HFFc6 (cell line): Measurements from ENCODE around the gene RPS6KL1. TPM values are rescaled to one million over a fixed set of nuclear protein-coding genes. Genes with fewer than 3 reads are reported as not detected.

ENCODE experiments used
- DNase-seq: peaks from one replicate; pipeline ENCODE4 v3.0.0-alpha.2; 2018
- H3K27ac Mint-ChIP-seq: 2 replicates; pipeline ENCODE4 v1.8.0; 2020; ENCODE audit warnings: mild to moderate bottlenecking, mixed read lengths
- H3K27me3 Mint-ChIP-seq: 2 replicates; pipeline ENCODE4 v1.8.0; 2021; ENCODE audit warnings: mild to moderate bottlenecking, moderate library complexity, mixed read lengths; ENCODE audit not compliant: insufficient read depth
- H3K36me3 Mint-ChIP-seq: 2 replicates; pipeline ENCODE4 v1.8.0; 2021; ENCODE audit warnings: low read depth, mixed read lengths
- H3K4me1 Mint-ChIP-seq: 2 replicates; pipeline ENCODE4 v1.8.0; 2020; ENCODE audit warnings: low read depth, mixed read lengths
- H3K4me3 Mint-ChIP-seq: 2 replicates; pipeline ENCODE4 v1.8.0; 2020; ENCODE audit warnings: mild to moderate bottlenecking, moderate library complexity, mixed read lengths
- H3K9me3 Mint-ChIP-seq: 2 replicates; pipeline ENCODE4 v1.8.0; 2020; ENCODE audit warnings: mild to moderate bottlenecking, mixed read lengths
- total RNA-seq, 6 experiments: library from RNA; stranded (reverse); fragmentation: NEBNext Ultra II Directional; extraction: Animal tissue kit (Norgen Biotek cat#: 25700); gene quantifications; 2 replicates in 1 of 6; 3 replicates in 5 of 6; pipeline ENCODE4 v1.2.3, GENCODE V29; 2021
- TF ChIP-seq, protein P1 (sequence below): fragments of 200-600 bp; sonication (generic); IDR thresholded peaks from 2 replicates; pipeline ENCODE4 v1.5.0; 2021; ENCODE audit warnings: antibody characterized with exemption, mild to moderate bottlenecking

The RPS6KL1 gene
- total RNA-seq, 6 experiments from 2014 or later, result 0.78 to 1.1 (median 1.0) TPM

DNA sequence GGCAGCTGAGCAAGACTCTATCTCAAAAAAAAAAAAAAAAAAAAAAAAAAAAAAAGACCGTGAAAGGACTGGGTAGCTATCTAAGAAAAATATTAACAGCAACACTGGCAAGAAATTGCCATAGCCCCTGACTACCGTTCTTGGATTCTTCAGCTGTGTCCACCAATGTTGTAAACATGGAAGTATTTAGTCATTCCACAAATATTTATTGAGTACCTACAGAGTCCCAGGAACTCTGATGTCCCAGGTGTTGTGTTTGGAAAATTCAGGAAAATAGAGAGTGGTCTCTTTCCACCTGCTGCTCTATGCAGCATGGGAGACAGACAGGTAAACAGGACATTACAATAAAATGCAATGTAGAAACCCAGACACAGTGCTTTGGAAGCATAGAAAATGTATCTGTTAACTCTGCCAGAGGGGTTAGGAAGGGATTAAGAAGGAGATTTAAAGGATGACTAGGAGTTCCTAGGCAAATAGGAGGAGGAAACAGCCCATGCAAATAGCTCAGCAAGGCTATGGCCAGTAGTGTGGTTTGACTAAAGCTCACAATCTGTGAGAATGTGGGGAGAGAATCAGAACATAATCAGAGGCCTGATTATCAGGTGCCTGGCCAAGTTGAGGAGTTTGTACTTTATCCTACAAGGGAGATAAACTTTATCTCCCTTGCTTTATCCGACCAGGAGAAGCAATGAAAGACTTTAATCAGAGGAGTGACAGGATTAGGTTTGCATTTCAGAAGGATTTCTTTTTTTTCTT is 43.5 kb downstream of the RPS6KL1 start:
- no peak overlapping the region for H3K4me3 Mint-ChIP-seq
- DNase-seq, result no peak
- TF ChIP-seq, protein P1, sequence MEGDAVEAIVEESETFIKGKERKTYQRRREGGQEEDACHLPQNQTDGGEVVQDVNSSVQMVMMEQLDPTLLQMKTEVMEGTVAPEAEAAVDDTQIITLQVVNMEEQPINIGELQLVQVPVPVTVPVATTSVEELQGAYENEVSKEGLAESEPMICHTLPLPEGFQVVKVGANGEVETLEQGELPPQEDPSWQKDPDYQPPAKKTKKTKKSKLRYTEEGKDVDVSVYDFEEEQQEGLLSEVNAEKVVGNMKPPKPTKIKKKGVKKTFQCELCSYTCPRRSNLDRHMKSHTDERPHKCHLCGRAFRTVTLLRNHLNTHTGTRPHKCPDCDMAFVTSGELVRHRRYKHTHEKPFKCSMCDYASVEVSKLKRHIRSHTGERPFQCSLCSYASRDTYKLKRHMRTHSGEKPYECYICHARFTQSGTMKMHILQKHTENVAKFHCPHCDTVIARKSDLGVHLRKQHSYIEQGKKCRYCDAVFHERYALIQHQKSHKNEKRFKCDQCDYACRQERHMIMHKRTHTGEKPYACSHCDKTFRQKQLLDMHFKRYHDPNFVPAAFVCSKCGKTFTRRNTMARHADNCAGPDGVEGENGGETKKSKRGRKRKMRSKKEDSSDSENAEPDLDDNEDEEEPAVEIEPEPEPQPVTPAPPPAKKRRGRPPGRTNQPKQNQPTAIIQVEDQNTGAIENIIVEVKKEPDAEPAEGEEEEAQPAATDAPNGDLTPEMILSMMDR, result no peak

DNA sequence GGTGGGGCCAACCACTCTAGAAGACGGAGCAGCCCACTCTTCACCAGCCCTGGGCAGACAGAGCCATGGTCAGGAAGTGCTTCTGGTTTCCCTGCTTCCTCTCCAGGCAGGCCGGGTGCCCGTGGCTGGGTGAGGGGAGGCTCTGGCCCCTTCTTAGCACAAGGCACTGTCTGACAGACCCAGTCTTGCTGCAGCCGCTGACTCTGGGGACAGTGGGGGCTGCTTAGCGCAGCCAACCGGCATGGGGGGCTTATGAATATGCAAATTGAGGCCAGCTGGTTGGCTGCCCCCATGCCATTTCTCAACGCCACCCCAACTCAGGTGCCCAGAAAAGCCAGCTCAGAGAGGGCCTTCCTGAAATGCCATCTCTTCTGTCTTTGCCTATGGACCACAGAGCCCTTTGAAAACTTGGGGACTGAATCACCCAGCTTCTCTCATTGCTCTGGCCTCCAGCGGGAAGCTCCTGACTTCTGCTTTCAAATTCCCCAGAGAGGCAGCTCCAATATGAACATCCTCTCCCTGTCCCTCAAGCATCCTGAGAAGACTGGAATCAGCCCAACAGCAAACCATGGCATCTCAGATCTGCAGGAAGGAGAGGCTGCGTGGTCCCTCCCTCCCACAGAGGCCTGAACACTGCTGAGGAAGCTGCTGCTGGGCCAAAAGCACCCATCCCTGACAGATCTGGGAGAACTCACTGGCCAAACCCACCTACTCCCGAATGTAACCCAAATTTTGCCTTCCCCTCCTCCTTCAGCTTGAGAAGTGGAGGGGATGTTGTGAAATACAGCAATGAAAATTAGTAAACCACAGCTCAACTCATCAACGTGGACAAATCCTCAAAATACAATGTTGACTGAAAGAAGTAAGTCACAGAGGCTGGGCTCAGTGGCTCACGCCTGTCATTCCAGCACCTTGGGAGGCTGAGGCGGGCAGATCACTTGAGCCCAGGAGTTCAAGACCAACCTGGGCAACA is 46.8 kb downstream of the RPS6KL1 start, which contains the start of gene PROX2:
Gene PROX2, minus strand, starts transcription at position 205 of the 973 bp plus-strand sequence. CDS start 12,311 bp downstream, outside the sequence.
- TF ChIP-seq, protein P1, result no peak
- Mint-ChIP-seq H3K4me1 (peaks cover 15% of the 10 kb centered on the region), H3K27me3 (no peaks in the 10 kb centered on the region; the same call in 1 of the 2 replicates), H3K36me3 (no peaks in the 10 kb centered on the region), H3K27ac (no peak within 1 kb of the TSS), H3K4me3 (no peak within 1 kb of the TSS), H3K9me3 (no peaks in the 10 kb centered on the region)
- no peak for DNase-seq

More for the DNA sequence above, 43.5 kb downstream of the RPS6KL1 start:
- no peak overlapping the region; the same call in 1 of the 2 replicates for H3K27ac Mint-ChIP-seq
- no peaks in the 10 kb centered on the region; the same call in 1 of the 2 replicates for H3K27me3 Mint-ChIP-seq
- H3K9me3 Mint-ChIP-seq, result no peaks in the 10 kb centered on the region
- peaks cover 18% of the 10 kb centered on the region for H3K36me3 Mint-ChIP-seq
- peaks cover 39% of the 10 kb centered on the region for H3K4me1 Mint-ChIP-seq

DNA sequence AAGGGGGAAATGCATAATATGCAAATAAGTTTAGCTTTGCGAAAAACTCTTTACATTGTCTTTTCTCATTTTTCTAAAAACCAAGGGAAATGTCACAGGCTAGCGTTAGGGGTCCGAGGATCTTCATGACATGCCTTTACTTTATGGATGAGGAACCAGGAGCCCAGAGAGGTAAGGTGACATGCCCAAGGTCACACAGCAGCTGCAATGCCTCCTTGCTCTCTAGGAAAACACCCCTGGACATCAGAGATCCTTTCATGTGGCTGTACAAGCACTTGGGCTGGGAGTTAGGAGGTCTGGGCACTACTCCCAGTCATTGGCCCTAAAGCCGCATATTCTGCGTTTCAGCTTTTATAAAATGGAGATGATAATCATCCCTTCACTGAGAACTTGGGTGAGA is 47.9 kb downstream of the RPS6KL1 start:
- TF ChIP-seq, protein P1, result no peak
- Mint-ChIP-seq H3K4me3 (no peak overlapping the region), H3K27me3 (no peaks in the 10 kb centered on the region; the same call in 1 of the 2 replicates), H3K9me3 (no peaks in the 10 kb centered on the region), H3K36me3 (no peaks in the 10 kb centered on the region), H3K27ac (no peak overlapping the region), H3K4me1 (peaks cover 8% of the 10 kb centered on the region)
- DNase-seq, result no peak

DNA sequence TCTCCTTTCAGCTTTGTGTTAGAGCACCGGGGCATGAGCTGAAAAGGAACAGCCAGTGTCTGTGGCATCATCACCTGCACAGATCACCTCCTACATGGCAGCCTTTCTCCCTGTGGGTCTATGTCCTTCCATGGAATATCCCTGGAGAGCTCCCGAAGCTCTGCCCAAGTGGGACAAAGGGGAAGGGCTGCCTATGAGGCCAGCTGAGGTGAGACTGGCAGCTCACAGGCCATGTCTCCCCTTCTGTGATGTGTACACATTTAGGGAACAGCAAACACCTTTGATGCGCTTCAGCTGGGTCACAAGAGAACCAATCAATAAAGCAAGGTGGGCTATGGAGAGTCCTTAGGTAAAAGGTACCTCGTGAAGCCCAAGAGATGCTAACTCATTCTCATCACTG is 51.2 kb downstream of the RPS6KL1 start:
- H3K27me3 Mint-ChIP-seq, result peaks cover 4% of the 10 kb centered on the region
- H3K9me3 Mint-ChIP-seq, result no peaks in the 10 kb centered on the region
- no peak overlapping the region for H3K27ac Mint-ChIP-seq
- peaks cover 9% of the 10 kb centered on the region for H3K4me1 Mint-ChIP-seq
- no peak for DNase-seq
- no peaks in the 10 kb centered on the region for H3K36me3 Mint-ChIP-seq
- H3K4me3 Mint-ChIP-seq, result no peak overlapping the region
- TF ChIP-seq, protein P1, result no peak

DNA sequence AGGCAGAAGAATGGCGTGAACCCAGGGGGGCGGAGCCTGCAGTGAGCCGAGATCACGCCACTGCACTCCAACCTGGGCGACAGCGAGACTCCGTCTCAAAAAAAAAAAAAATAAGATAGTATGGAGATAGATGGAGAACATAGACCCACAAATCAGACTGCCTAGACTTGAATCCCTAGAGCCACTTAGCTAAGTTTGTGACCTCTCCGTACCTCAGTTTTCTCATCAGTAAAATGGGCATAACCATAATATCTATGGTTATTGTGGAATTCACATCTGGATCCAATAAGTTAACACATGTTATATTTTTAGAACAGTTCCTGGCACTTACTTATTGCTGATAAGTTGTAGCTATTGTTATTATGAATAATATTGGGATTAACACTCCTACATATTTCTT is 54.3 kb downstream of the RPS6KL1 start:
- no peaks in the 10 kb centered on the region for H3K36me3 Mint-ChIP-seq
- peaks cover 9% of the 10 kb centered on the region for H3K4me1 Mint-ChIP-seq
- H3K27me3 Mint-ChIP-seq, result peaks cover 6% of the 10 kb centered on the region
- DNase-seq, result no peak
- no peak overlapping the region for H3K4me3 Mint-ChIP-seq
- H3K27ac Mint-ChIP-seq, result no peak overlapping the region
- no peaks in the 10 kb centered on the region for H3K9me3 Mint-ChIP-seq
- TF ChIP-seq, protein P1, result no peak
